B cell (primary cell): ENCODE measurements around the gene HDAC9.

Experiments used
- CTCF ChIP-seq: fragments of 200-600 bp; IDR thresholded peaks from one replicate; pipeline ENCODE4 v1.8.0; 2022; ENCODE audit warnings: antibody characterized with exemption, mild to moderate bottlenecking
- EZH2 ChIP-seq: IDR thresholded peaks from 2 replicates; pipeline ENCODE4 v1.6.1; 2012; ENCODE audit warnings: borderline replicate concordance, low read depth, mild to moderate bottlenecking, moderate library complexity, low read length; ENCODE audit not compliant: insufficient read depth, poor library complexity, severe bottlenecking

GRCh38 chr7:18906901-18907300 is 411.4 kb downstream of the HDAC9 start:
- TF ChIP-seq CTCF (no peak), EZH2 (no peak)
